Medulla oblongata (tissue), 1 donor: ENCODE results near the gene AHI1.

ENCODE experiments used
- DNase-seq: peaks from one replicate; pipeline ENCODE4 v3.0.0-alpha.2; 2015; ENCODE audit errors: extremely low spot score

Gene AHI1

DNA sequence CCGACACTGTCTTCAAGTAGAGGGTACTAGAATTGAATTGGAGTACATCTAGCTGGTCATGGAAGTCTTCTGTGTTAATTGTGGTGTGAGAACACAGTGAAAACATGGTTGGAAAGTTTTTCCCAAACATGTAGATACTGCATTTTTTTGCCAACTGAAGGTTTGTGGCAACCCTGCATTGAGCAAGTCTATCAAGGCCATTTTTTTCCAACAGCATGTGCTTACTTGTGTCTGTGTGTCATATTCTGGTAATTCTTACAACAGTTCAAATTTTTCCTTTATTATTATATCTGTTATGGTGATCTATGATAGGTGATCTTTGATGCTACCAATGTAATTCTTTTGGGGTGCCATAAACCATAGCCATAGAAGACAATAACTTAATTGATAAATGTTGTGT lies 169.4 kb downstream of the AHI1 start:
- DNase-seq: no peak

DNA sequence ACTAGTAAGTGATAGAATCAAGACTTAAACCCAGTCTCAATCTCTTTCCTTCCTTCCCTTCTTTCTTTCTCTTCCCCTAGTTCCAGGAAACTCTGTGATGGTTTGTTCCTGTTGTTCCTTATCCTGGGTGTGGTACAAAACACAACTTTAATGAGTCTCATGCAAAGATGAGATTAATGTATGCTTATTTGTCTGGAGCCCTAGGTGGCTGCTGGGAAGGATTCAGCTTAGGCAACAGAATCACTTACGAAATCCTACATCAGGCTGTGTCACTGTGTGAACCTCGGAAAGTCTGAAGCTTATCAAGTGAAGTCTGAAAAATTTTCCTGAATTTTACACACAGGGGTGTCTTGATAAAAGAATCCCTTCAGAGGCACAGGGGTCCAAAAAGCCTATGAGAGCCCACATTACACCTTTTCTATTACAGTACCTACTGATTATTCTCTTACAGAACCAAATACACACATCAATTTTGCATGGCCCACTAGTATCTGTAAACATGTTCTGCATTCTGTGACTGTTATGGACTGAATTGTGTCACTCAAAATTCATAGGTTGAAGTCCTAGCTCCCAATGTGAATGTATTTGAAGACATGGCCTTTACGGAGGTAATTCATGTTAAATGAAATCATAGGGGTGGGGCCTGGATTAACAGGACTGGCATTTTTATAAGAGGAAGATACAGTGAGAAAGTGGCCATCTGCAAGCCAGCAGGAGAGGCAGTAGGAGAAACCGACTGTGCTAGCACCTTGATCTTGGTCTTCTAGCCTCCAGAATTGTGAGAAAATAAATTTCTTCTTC lies 171.7 kb downstream of the AHI1 start:
- DNase-seq: no peak

DNA sequence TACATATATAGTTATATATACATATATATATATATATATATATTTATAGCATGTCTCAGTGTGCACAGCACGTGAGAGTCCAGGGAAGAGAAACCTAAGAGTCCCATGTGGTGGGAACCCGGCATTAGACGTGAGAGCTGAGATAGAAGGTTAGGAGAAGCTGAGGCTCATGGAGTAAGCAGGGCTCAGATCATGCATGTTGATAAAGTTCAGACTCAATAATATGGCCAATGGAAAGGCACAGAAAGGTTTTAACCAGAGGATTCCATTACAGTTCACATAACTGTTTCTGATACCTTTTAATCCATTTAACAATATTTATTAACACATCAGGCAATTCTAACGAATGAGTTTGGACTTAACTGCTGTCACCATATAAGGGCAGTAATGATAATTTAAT lies 173.0 kb downstream of the AHI1 start:
- DNase-seq: no peak

DNA sequence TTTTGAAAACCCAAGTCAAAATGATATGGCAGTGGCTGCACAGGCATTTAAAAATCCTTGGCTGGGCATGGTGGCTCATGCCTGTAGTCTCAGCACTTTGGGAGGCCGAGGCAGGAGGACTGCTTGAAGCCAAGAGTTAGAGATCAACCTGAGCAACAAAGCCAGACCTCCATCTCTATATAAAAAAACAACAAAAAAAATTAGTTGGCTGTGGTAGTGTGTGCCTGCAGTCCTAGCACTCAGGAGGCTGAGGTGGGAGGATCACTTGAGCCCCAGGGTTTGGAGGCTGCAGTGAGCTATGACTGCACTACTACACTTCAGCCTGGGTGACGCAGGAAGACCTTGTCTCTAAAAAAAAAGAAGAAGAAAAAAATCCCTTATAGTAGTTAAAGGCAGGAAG lies 173.6 kb downstream of the AHI1 start:
- no peak for DNase-seq

DNA sequence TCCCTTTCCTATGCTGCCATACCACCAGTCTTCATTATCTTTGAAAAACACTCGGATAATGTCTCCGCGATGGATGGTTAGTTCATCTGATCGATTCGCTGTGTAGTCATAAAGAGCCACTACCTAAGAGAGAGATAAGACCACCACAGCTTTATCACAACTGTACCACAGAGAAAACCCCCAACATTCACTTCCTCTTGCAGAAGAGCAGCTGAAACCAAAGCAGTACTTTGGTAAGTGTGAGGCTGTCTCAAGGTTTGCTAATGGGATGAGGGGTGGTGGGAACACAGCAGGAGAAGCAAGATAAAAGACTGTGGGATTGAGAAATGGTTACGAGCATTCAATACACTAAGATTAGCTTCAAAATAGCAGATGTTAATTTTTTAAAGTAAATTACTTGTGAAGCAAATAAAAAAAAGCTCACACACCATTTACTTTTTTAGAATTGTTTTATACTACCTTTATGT lies 174.3 kb downstream of the AHI1 start:
- peak; percentile 3 for DNase-seq

DNA sequence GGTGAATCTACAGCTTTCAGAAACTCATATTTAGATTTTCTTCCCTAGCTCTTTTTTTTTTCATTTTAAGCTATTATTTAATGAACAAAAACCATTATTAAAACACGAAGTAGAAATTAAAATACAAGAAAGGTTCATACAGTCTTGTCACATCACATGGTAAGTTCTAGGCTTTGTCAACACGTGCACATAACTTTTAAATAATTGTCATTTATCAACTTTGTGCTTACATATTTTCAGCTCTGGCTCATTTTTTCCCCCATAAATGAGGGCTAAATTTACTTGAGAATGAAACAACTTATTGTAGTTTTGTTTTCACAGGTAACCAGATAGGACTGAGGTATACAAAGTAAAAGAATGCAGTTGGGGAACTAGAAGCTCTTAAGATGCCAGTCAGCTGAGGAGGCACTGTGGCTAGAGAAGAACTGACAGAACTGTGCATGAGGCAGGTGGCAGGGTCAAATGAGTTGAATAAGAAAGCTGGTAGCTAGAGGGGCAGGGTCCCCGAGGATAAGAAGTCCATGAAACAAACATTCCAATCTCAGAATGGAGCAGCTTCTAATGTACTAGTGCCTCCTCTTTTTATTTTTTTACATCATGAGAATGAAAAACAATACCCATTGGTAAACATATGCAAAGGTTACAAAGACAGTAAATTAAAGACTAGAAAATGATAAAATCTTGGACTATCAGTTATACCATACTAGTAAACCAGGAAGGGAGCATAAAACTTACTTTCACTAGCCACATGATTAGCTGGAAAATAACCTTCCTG lies 174.9 kb downstream of the AHI1 start:
- DNase-seq: no peak

- DNase-seq: no peak
These were observed 176.6 kb downstream of the AHI1 start for GRCh38 chr6:135320721-135321621.

GRCh38 chr6:135319819-135320218 lies 177.7 kb downstream of the AHI1 start:
- no peak for DNase-seq

GRCh38 chr6:135318738-135319469 lies 178.6 kb downstream of the AHI1 start:
- no peak for DNase-seq

DNA sequence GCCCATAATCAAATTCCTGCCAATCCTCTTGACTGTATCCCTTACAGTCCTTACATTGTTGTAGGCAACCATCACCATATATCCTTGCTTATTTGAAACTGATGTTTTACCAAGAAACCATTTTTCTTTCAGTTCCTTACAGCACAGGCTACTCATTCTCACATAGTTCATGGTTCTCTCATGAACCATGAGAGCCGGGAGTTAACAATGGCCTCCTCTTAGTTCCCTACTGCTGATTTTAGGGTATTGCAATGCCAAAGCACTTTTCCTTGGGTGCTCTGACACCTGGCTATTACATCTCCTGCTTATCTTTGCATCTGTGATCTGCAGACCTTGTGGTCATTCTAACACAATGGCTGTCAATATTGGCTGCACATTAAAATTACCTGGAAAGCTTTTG lies 183.0 kb downstream of the AHI1 start:
- no peak for DNase-seq

GRCh38 chr6:135311446-135312200 lies 185.9 kb downstream of the AHI1 start:
- DNase-seq: no peak

DNA sequence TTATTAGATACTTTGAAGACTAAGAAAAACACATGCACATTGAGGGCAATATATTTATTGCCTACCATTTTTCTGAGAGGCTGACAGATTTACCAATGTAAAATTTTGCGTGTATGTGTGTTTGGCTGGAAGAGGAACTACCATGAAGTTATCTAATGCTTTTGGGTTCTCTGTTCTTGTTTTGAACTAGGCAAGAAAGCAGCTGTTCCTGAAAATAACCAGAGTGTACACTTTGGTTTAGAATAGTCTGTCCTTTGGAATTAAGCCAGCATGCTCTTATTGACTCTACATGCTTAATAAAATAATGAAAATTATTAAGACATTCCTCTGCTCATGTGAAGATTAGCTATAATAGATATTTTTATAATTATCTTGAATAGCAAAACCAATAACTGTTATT lies 187.2 kb downstream of the AHI1 start:
- peak; percentile 34 for DNase-seq

GRCh38 chr6:135306740-135307420 lies 190.7 kb downstream of the AHI1 start:
- DNase-seq: peak; percentile 20

DNA sequence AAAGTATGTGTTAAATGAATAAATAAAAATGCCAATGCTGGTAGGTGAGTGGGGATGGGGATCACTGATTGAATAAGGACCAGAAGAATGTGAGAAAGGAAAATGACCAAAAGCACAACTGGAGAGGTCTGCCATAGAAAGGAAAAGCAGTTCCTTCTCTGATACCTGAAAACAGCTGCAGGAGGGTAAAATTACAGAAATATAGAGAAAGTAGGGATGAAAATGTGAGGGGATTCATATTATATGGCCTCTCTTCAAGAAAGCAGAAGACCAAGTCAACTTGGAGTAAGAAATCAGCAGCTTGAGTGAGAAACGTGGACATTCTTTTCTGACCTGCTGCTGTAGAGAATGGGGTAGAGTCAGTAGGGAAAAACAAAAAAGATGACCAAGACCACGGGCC lies 191.4 kb downstream of the AHI1 start:
- DNase-seq: no peak

DNA sequence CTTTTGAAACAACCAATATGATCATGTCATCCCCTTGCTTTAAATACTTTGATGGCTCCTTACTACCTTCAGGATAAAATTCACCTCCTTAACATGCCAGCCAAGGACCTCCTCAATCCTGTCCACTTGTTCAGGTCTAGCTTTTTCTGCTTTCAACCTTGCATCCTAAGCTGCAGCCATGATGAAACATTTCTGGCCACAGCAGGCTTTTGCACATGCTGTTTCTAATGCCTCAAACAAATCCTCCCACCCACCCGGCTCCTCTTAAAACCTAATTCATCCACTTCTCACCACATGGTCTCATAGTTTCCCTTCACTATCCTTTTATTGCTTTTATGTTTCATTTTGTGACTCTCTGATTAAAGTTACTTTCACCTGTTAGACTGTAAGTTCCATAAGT lies 191.9 kb downstream of the AHI1 start:
- DNase-seq: no peak

DNA sequence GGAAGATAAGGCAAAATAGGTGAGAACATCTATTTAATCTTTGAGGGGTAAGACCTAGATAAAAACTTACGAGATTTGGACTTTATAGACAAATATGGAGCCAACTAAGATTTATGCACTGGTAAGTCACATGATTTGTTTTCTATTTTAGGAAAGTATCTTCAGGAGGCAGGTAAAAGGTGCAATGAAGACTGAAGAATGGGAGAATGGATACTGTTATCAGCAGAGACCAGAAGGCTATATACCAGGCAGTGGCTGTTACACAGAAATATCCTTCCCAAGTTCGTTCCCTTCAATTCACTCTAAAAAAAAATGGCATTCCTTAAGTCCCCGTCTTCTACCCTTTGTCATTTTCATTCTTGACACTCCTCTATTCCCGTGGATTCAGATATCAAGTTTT lies 192.7 kb downstream of the AHI1 start:
- no peak for DNase-seq

DNA sequence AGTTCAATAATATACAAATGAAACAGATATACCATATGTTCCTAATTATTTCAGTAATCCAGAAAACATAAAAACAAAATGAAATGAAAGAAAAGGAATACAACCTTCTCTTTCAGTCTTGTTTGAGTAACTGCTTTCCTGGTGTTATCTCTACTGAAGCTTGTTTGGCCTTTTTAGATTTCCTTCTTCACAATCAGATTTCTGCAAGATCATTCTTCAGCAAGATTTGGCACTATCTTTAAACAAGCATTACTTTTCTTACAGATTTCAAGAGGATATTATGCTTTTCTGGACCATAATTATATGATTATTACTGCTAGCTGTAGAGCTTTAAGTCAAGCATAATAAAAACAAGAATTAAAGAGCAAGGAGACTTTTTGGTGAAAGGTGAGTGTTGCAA lies 196.2 kb downstream of the AHI1 start:
- DNase-seq: no peak

DNA sequence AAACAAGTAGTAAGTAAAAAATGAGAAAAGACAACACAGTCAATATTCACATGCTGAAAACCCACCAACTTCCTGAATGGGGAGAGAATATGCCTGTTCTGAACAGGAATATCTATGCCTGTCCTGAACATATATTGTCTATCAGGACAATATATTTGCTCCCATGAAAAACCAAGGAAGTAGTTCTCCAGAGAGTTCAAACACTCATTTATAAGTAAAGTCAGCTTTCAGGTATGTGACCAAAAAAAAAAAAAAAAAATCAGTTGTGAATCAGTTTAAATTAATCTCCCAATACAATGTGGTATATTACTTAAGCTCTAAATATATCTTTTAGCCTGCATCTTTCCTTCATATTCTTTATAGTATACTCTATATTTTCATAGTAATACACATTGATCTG lies 197.0 kb downstream of the AHI1 start:
- DNase-seq: no peak

DNA sequence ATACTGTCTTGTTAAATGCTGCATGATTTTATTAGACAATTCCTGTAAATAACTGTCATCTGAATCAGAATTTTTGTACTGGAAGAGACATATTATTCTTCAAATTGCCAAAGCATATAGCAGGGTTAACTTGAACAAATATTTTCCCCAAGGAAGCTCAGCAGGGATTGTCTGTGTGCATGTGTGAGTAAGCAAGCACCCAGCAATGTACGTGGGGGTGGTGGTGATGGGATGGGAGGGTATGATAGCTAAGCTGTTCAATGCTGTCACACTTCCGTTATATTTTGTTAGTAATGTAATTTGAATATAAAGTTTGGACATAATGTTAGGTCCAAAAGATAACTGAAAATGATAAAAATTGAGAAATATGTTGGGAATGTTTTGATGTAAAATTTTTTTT lies 198.3 kb downstream of the AHI1 start:
- DNase-seq: no peak

DNA sequence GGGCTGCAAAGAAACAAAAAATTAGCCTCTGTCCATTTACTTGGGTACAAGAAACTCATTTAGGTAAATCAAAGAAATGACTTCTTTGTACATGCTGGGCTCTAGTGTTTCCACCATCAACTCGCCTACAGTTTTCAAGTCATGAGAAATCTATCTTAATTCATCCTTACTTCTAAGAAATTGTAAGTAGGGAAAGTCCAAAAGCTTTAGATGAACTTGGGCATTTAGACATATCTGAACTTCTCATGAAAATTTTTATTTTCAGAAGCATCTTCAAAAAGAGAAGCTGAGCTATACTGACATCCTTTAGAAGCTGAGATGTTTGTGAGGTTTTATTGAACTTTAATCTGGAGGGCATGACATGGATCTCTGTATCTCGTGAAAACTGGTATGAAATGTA lies 199.1 kb downstream of the AHI1 start:
- no peak for DNase-seq
